BLaER1 treated with 17β-estradiol and CSF1 and Interleukin-3, amounts not matched to agents 10 nM and 100 nM (cell line): ENCODE data around the gene ACAA2.

Experiments
- H3K27ac ChIP-seq, 11 experiments: shearing (Covaris generic); formaldehyde crosslinking; 2 replicates each; pipeline ENCODE4 v1.8.1; 2022
- H3K27me3 ChIP-seq, 11 experiments: shearing (Covaris generic); formaldehyde crosslinking; 2 replicates each; pipeline ENCODE4 v1.8.1; 2022
- H3K36me3 ChIP-seq, 11 experiments: shearing (Covaris generic); formaldehyde crosslinking; 2 replicates each; pipeline ENCODE4 v1.8.1; 2022
- H3K4me1 ChIP-seq, 10 experiments: shearing (Covaris generic); formaldehyde crosslinking; 2 replicates each; pipeline ENCODE4 v1.8.1; 2022
- H3K4me2 ChIP-seq, 11 experiments: shearing (Covaris generic); formaldehyde crosslinking; 2 replicates each; pipeline ENCODE4 v1.8.1; 2022
- H3K4me3 ChIP-seq, 10 experiments: shearing (Covaris generic); formaldehyde crosslinking; 2 replicates each; pipeline ENCODE4 v1.8.1; 2022
- H3K9ac ChIP-seq, 11 experiments: shearing (Covaris generic); formaldehyde crosslinking; 2 replicates each; pipeline ENCODE4 v1.8.1; 2022
- H3K9me3 ChIP-seq, 11 experiments: shearing (Covaris generic); formaldehyde crosslinking; replicated peaks in 1 of 11; 2 replicates each; pipeline ENCODE4 v1.8.1; 2022
- H4K20me1 ChIP-seq, 11 experiments: shearing (Covaris generic); formaldehyde crosslinking; 2 replicates each; pipeline ENCODE4 v1.8.1; 2022
- Cebpa-rat ChIP-seq, 11 experiments: shearing (Covaris generic); IDR thresholded peaks; 2 replicates each; pipeline ENCODE4 v1.8.1; 2022

Gene ACAA2

DNA sequence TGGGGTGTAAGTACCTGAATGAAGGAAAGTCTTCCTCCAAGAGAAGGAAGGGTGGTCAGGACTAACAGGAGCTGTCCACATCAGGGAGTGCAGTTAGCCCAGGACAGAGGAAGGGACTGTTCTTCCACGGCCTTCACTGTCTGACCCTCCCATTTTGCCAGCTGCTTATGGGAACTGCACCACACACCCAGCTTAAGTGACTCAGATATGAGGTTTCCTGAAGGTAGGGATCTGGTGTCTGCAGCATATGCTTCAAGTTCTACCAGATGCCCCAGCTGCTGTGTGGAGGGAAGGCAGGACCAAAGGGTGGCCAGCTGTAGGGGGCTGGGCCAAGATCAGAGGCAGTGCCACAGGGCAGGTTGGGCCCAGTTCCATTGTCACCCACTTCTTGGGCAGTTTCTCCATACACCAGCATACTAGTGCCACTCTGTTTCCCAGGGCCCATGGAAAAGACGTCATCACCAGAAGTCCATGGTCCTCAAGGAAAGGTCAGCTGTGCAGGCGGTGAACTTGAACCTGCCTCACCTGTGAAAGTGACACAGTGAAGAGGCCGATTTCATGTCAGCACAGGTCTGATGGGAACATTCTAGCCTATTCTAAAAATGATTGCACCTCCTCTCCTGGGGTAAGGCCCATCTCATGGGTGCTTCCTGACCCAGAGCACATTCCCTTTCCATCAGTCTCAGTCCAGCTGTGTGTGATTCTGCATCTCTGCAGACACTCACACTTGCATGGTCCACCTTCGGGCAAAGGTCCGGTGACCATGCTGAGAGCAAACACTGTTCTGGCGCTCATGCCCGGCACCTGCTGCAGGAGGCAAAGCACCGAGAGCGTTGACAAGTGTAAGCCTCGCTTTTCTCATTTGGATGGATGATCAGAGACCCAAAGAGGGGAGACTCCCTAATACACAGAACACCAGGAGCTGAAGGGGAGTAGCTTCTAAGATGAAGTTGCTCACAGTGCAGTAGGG is 68.0 kb downstream of the ACAA2 start:
- Histone ChIP-seq H3K36me3 (no peaks in the 10 kb centered on the region), H3K9me3 (no peaks in the 10 kb centered on the region), H3K27ac (no peak overlapping the region), H4K20me1 (no peaks in the 10 kb centered on the region), H3K9ac (no peak overlapping the region), H3K4me2 (no peak overlapping the region), H3K4me1 (peaks cover 0 to 10% (median 0%) of the 10 kb centered on the region in 10 experiments; a peak in 4 of 20 replicates), H3K27me3 (no peaks in the 10 kb centered on the region), H3K4me3 (no peak overlapping the region)
- no peak for TF ChIP-seq Cebpa-rat (IDR thresholded peaks at IDR 0.05)

- H3K9me3 ChIP-seq = no peaks in the 10 kb centered on the region
- no peak overlapping the region for H3K4me3 ChIP-seq
- no peaks in the 10 kb centered on the region for H4K20me1 ChIP-seq
- H3K4me1 ChIP-seq = peaks cover 0 to 10% (median 0%) of the 10 kb centered on the region in 10 experiments; a peak in 4 of 20 replicates
- H3K36me3 ChIP-seq = no peaks in the 10 kb centered on the region
- H3K9ac ChIP-seq = no peak overlapping the region
- H3K27me3 ChIP-seq = no peaks in the 10 kb centered on the region
- no peak overlapping the region for H3K4me2 ChIP-seq
- H3K27ac ChIP-seq = no peak overlapping the region
- TF ChIP-seq Cebpa-rat (IDR thresholded peaks at IDR 0.05) = no peak
Observed at GRCh38 chr18:49744376-49745008, 68.8 kb downstream of the ACAA2 start.

DNA sequence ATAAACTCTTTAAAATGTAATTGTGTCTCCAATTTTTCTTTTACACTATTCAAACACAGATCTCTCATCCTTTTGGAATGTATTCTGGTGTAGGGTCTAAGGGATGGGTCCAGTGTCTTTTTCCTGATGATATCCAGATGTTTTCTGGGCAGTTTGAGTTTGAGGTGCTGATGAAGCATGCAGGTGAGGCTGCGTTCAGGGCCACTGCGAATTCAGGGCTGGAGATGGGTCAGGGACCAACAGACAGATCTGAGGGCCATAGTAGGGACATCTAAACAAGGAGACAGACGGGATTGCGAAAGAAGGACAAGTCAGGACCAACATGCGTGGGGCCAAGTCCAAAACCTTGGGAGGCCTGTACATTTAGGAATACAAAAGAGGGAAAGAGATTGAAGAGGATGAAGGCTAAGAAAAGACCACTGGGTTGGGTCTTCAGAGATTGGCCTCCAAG is 70.2 kb downstream of the ACAA2 start:
- Histone ChIP-seq H3K9me3 (no peaks in the 10 kb centered on the region), H3K4me2 (no peak overlapping the region), H3K9ac (no peak overlapping the region), H4K20me1 (no peaks in the 10 kb centered on the region), H3K27me3 (no peaks in the 10 kb centered on the region), H3K4me3 (no peak overlapping the region), H3K36me3 (no peaks in the 10 kb centered on the region), H3K4me1 (peaks cover 0 to 4% (median 0%) of the 10 kb centered on the region in 10 experiments; a peak in 4 of 20 replicates), H3K27ac (no peak overlapping the region)
- TF ChIP-seq Cebpa-rat (IDR thresholded peaks at IDR 0.05) = peak in 1 of 11 experiments; percentile 42; a peak in 1 of 22 replicates

DNA sequence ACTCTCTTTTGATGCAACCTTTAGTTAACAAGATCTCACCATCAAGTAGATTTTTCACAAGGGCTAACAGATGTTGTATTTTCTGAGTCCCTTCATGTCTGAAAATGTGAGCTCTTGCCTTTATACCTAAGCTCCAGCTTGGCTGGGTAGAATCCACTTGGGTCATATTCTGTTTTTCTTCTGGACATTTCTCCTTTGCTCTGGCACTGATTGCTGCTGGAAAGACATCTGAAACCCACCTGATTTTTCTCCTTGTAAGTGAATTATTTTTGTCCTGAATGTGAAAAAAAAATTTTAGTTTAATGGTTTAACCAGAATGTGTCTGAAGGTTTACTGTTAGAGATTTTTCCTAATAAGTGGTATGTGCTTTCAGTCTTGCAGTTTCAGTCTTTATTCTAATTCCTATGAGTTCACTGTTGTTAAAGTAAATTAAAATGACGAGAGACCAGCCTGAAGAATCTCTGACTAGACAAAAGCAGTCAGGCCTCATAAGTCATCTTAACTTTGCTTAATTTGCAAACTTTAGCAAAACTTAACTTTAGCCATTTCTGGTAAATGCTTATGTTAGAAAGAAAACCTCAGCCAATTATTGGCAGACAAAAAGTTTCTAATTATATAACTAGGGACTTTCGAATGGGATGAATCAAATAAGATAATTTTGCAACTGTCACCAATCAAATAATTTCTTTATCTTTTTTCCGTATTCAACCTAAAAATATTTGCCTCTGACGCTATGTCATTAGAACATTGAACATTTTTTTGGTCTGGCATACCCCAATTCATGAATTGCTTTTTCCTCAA is 70.8 kb downstream of the ACAA2 start:
- Histone ChIP-seq H3K4me1 (no peaks in the 10 kb centered on the region), H4K20me1 (no peaks in the 10 kb centered on the region), H3K9me3 (no peaks in the 10 kb centered on the region), H3K27me3 (no peaks in the 10 kb centered on the region), H3K36me3 (no peaks in the 10 kb centered on the region), H3K27ac (no peak overlapping the region), H3K4me3 (no peak overlapping the region), H3K4me2 (no peak overlapping the region), H3K9ac (no peak overlapping the region)
- TF ChIP-seq Cebpa-rat (IDR thresholded peaks at IDR 0.05) = no peak

DNA sequence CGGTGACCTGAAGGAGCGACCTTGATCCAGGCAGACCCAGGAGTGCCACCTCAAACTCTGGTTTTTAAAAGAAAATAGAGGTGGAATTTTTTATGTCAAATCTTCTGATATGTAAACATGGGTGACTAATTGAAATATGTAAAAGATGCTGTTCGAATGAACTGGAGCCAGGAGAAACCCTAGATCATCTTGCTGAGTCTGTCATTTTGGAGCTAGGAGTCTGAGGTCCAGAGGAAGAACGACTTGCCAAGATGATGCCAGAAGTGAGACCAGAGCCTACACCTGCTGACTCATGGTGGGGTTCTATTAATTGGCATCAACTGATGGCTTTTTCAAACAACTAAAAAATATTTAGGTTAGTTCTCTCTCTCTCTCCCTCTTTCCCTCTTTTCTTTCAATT is 74.1 kb downstream of the ACAA2 start:
- Histone ChIP-seq H3K9ac (no peak overlapping the region), H4K20me1 (no peaks in the 10 kb centered on the region), H3K27me3 (no peaks in the 10 kb centered on the region), H3K27ac (no peak overlapping the region), H3K4me3 (no peak overlapping the region), H3K9me3 (no peaks in the 10 kb centered on the region), H3K4me1 (peaks cover 0 to 14% (median 1%) of the 10 kb centered on the region in 10 experiments; a peak in 8 of 20 replicates), H3K36me3 (no peaks in the 10 kb centered on the region), H3K4me2 (no peak overlapping the region)
- no peak for TF ChIP-seq Cebpa-rat (IDR thresholded peaks at IDR 0.05)

DNA sequence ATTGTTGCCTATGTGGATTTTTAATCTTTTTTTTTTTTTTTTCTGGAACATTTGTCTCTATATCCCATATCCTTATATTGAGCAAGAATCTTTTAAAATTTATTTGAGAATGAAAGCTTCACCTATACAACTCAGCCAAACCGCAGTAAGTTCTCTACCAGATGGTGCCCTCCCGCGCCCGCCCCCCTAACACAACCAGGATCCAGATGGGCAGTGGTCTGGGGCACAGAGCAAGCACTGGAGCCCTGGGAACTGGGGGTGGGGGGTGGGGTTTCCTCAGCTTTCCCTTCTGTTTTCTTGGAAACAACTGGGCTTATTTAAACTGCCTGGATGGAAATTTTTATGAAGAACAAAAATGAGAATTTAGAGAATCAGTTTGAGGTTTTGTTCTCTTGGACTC is 74.6 kb downstream of the ACAA2 start:
- Histone ChIP-seq H4K20me1 (no peaks in the 10 kb centered on the region), H3K36me3 (no peaks in the 10 kb centered on the region), H3K9me3 (no peaks in the 10 kb centered on the region), H3K27ac (no peak overlapping the region), H3K27me3 (no peaks in the 10 kb centered on the region), H3K4me1 (peaks cover 0 to 19% (median 3%) of the 10 kb centered on the region in 10 experiments; a peak in 8 of 20 replicates), H3K4me2 (no peak overlapping the region), H3K9ac (no peak overlapping the region), H3K4me3 (no peak overlapping the region)
- no peak for TF ChIP-seq Cebpa-rat (IDR thresholded peaks at IDR 0.05)

DNA sequence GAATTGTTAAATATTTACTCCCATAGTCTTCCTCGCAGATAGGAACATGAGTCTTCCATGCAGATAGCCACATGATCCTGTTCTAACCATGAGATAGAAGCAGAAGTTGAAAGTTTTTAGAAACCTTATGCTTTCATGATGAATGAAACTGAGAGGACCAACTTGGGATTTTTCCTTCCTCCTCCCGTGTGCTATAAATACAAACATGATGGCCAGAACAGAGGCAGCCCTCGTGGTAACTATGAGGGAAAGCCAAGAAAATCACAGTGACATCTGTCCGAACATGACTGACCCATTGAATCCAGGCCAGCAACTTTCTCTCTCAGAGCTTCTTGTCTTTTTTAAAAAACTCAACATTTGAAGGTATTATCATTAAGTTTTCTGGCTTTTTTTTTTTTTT is 78.5 kb downstream of the ACAA2 start:
- H4K20me1 ChIP-seq = no peaks in the 10 kb centered on the region
- H3K4me1 ChIP-seq = peaks cover 0 to 22% (median 3%) of the 10 kb centered on the region in 10 experiments; a peak in 8 of 20 replicates
- no peak overlapping the region for H3K9ac ChIP-seq
- no peaks in the 10 kb centered on the region for H3K9me3 ChIP-seq
- no peak overlapping the region for H3K4me3 ChIP-seq
- no peak overlapping the region for H3K27ac ChIP-seq
- no peaks in the 10 kb centered on the region for H3K36me3 ChIP-seq
- H3K27me3 ChIP-seq = no peaks in the 10 kb centered on the region
- H3K4me2 ChIP-seq = peak overlapping the region in 5 of 11 experiments; percentile 15 to 63 (median 56); a peak in 6 of 22 replicates
- TF ChIP-seq Cebpa-rat (IDR thresholded peaks at IDR 0.05) = no peak

- Histone ChIP-seq H3K27me3 (no peaks in the 10 kb centered on the region), H3K9me3 (no peaks in the 10 kb centered on the region), H3K4me1 (peaks cover 0 to 22% (median 3%) of the 10 kb centered on the region in 10 experiments; a peak in 8 of 20 replicates), H3K9ac (no peak overlapping the region), H3K4me3 (no peak overlapping the region), H4K20me1 (no peaks in the 10 kb centered on the region), H3K27ac (no peak overlapping the region), H3K36me3 (no peaks in the 10 kb centered on the region), H3K4me2 (peak overlapping the region in 6 of 11 experiments; percentile 5 to 63 (median 52); a peak in 10 of 22 replicates)
- TF ChIP-seq Cebpa-rat (IDR thresholded peaks at IDR 0.05) = no peak
Observed at GRCh38 chr18:49733896-49734585, 79.3 kb downstream of the ACAA2 start.
